NOMO-1 treated with dmso at 0.1 percent for 144 hours (cell line): Measurements from ENCODE around the gene ANKRD17.

Source experiments
- DNase-seq: peaks from one replicate; lab custom pipeline; 2025; ENCODE audit not compliant: unreplicated experiment; lab: John Stamatoyannopoulos, UW

Gene ANKRD17

GRCh38 chr4:73197220-73197619 is 61.4 kb downstream of the ANKRD17 start:
- no peak for DNase-seq

GRCh38 chr4:73194064-73194463 is 64.5 kb downstream of the ANKRD17 start:
- no peak for DNase-seq

GRCh38 chr4:73193659-73194058 is 64.9 kb downstream of the ANKRD17 start:
- no peak for DNase-seq

GRCh38 chr4:73193155-73193554 is 65.4 kb downstream of the ANKRD17 start:
- DNase-seq, result no peak

GRCh38 chr4:73189274-73189810 is 69.3 kb downstream of the ANKRD17 start:
- no peak for DNase-seq

GRCh38 chr4:73187325-73187724 is 71.3 kb downstream of the ANKRD17 start:
- DNase-seq, result no peak

- no peak for DNase-seq
Measured at GRCh38 chr4:73185903-73186302, 72.7 kb downstream of the ANKRD17 start.

- peak; percentile 12 for DNase-seq
Measured at GRCh38 chr4:73181231-73181630, 77.4 kb downstream of the ANKRD17 start.

GRCh38 chr4:73178389-73178788 is 80.2 kb downstream of the ANKRD17 start:
- no peak for DNase-seq

- DNase-seq, result no peak
Measured at GRCh38 chr4:73172161-73172560, 86.4 kb downstream of the ANKRD17 start.

- no peak for DNase-seq
Measured at GRCh38 chr4:73170518-73171198, 87.9 kb downstream of the ANKRD17 start.

- DNase-seq, result no peak
Measured at GRCh38 chr4:73166212-73166611, 92.4 kb downstream of the ANKRD17 start.

GRCh38 chr4:73161527-73162185 is 96.9 kb downstream of the ANKRD17 start:
- DNase-seq, result no peak

- no peak for DNase-seq
Measured at GRCh38 chr4:73156394-73156793, 102.2 kb downstream of the ANKRD17 start.

- no peak for DNase-seq
Measured at GRCh38 chr4:73152893-73153292, 105.7 kb downstream of the ANKRD17 start.

GRCh38 chr4:73142995-73143547 is 115.5 kb downstream of the ANKRD17 start:
- DNase-seq, result no peak

GRCh38 chr4:73139991-73140390 is 118.6 kb downstream of the ANKRD17 start:
- DNase-seq, result no peak

GRCh38 chr4:73139245-73139644 is 119.4 kb downstream of the ANKRD17 start:
- no peak for DNase-seq

GRCh38 chr4:73137121-73137520 is 121.5 kb downstream of the ANKRD17 start:
- no peak for DNase-seq

GRCh38 chr4:73133784-73134183 is 124.8 kb downstream of the ANKRD17 start:
- no peak for DNase-seq

GRCh38 chr4:73131281-73131680 is 127.3 kb downstream of the ANKRD17 start:
- DNase-seq, result no peak

GRCh38 chr4:73129319-73129718 is 129.3 kb downstream of the ANKRD17 start:
- DNase-seq, result no peak
